Upper lobe of left lung (tissue), 4 donors: ENCODE data around the gene BLCAP.

Experiments used
- EP300 ChIP-seq, 4 donors: sonication (generic); formaldehyde crosslinking; IDR thresholded peaks; one replicate each; pipeline ENCODE4 v1.5.1; 2017; ENCODE audit warnings: antibody characterized with exemption in 4 of 4, control low read depth in 2 of 4
- POLR2A ChIP-seq, 4 donors: fragments of 450-650 bp; IDR thresholded peaks; one replicate each; pipeline ENCODE4 v1.5.1; 2016 to 2017; ENCODE audit warnings: antibody characterized with exemption in 4 of 4, mild to moderate bottlenecking in 2 of 4
- POLR2AphosphoS5 ChIP-seq, 2 donors: sonication (generic); formaldehyde crosslinking; IDR thresholded peaks; one replicate each; pipeline ENCODE4 v1.5.1; 2017; ENCODE audit warnings: antibody characterized with exemption in 2 of 2
- TF ChIP-seq, protein P1 (sequence below), 6 experiments: fragments of 450-650 bp in 4 of 6; fragments of 200-600 bp in 2 of 6; sonication (generic) in 2 of 6; IDR thresholded peaks; one replicate each; pipeline ENCODE4 v1.5.1; 2016 to 2019; ENCODE audit warnings: antibody characterized with exemption in 6 of 6

DNA sequence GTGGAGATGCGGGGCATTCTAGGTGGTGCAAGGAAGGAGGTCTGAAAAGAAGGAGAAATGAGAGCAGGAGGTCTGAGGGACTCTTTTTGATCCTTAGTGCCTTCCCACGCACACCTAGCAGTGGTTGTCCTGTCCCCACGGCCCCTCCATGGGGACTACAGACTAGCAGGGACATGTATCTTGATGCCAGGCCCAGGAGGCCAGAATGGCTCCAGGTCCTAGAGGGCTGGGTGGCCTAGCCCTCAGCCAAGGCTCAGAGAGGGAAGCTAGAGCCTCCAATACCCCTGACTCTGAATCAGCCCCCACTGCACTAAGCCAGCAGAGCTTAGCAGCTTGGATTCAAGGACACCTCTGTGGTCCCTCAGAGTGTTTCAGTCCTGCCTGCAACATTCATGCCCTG, 16.7 kb upstream of the BLCAP start:
- TF ChIP-seq EP300 (IDR thresholded peaks at IDR 0.05) (no peak), POLR2A (IDR thresholded peaks at IDR 0.05) (no peak), POLR2AphosphoS5 (IDR thresholded peaks at IDR 0.05) (no peak)
- TF ChIP-seq, protein P1, sequence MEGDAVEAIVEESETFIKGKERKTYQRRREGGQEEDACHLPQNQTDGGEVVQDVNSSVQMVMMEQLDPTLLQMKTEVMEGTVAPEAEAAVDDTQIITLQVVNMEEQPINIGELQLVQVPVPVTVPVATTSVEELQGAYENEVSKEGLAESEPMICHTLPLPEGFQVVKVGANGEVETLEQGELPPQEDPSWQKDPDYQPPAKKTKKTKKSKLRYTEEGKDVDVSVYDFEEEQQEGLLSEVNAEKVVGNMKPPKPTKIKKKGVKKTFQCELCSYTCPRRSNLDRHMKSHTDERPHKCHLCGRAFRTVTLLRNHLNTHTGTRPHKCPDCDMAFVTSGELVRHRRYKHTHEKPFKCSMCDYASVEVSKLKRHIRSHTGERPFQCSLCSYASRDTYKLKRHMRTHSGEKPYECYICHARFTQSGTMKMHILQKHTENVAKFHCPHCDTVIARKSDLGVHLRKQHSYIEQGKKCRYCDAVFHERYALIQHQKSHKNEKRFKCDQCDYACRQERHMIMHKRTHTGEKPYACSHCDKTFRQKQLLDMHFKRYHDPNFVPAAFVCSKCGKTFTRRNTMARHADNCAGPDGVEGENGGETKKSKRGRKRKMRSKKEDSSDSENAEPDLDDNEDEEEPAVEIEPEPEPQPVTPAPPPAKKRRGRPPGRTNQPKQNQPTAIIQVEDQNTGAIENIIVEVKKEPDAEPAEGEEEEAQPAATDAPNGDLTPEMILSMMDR (IDR thresholded peaks at IDR 0.05), result no peak
